COLO668 (cell line): Measurements from ENCODE around the gene SCG2.

ENCODE experiments used
- DNase-seq: peaks from one replicate; lab custom pipeline; 2025; ENCODE audit not compliant: unreplicated experiment; lab: John Stamatoyannopoulos, UW

SCG2 gene

GRCh38 chr2:223601932-223602666 is at the start of gene SCG2:
TSS of gene SCG2 (minus strand) at chr2:223602361. CDS start at chr2:223599282, 3,079 bp downstream.
- DNase-seq, result peak; percentile 84

GRCh38 chr2:223649554-223650533 is 47.7 kb upstream of the SCG2 start:
- DNase-seq, result no peak

- DNase-seq, result no peak
Measured at GRCh38 chr2:223648755-223649154, 46.6 kb upstream of the SCG2 start.

- no peak for DNase-seq
Measured at GRCh38 chr2:223647258-223647952, 45.2 kb upstream of the SCG2 start.

GRCh38 chr2:223644136-223644535 is 42.0 kb upstream of the SCG2 start:
- DNase-seq, result no peak

GRCh38 chr2:223643309-223643708 is 41.1 kb upstream of the SCG2 start:
- DNase-seq, result peak; percentile 23

- no peak for DNase-seq
Measured at GRCh38 chr2:223642506-223642905, 40.3 kb upstream of the SCG2 start.

GRCh38 chr2:223641082-223641481 is 38.9 kb upstream of the SCG2 start:
- peak; percentile 18 for DNase-seq

- DNase-seq, result no peak
Measured at GRCh38 chr2:223635080-223635479, 32.9 kb upstream of the SCG2 start.

- no peak for DNase-seq
Measured at GRCh38 chr2:223634238-223634637, 32.1 kb upstream of the SCG2 start.

GRCh38 chr2:223633656-223634055 is 31.5 kb upstream of the SCG2 start:
- peak; percentile 48 for DNase-seq

GRCh38 chr2:223632826-223633225 is 30.7 kb upstream of the SCG2 start:
- no peak for DNase-seq

- DNase-seq, result no peak
Measured at GRCh38 chr2:223626716-223627115, 24.6 kb upstream of the SCG2 start.

- no peak for DNase-seq
Measured at GRCh38 chr2:223625652-223626051, 23.5 kb upstream of the SCG2 start.

- DNase-seq, result no peak
Measured at GRCh38 chr2:223621901-223622300, 19.7 kb upstream of the SCG2 start.

- no peak for DNase-seq
Measured at GRCh38 chr2:223619486-223620129, 17.4 kb upstream of the SCG2 start.

- no peak for DNase-seq
Measured at GRCh38 chr2:223618172-223619035, 16.2 kb upstream of the SCG2 start.

GRCh38 chr2:223614534-223614933 is 12.4 kb upstream of the SCG2 start:
- DNase-seq, result no peak

- peak; percentile 88 for DNase-seq
Measured at GRCh38 chr2:223613017-223613950, 11.1 kb upstream of the SCG2 start.
